HG03103 (cell line): ENCODE results near the gene FAM219B.
A peak's percentile ranks its signal among the peaks of the same experiment; 100 is the strongest.

Experiments used
- ATAC-seq: cut with Tn5 transposase; IDR thresholded peaks from one replicate; pipeline ENCODE4 v1.9.1; 2021; ENCODE audit warnings: low read depth; ENCODE audit not compliant: unreplicated experiment

The FAM219B gene

DNA sequence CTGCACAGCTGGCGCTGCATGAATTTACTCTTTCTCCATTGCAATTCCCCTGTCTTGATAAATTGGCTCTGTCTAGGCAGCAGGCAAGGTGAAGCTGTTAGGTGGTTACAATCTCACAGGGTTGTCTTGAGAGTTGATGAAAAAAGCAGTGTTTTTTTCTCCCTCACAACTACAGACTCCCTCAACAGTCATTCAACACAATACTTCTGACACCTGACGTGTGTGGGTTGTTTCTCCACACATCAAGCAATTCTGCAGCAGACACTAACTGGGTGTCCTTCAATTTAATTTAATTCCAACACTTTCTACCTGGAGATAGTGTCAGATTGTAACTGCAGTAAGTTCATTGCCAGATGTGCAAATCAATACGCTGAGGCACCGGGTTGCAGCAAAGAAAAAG lies 28.4 kb downstream of the FAM219B start:
- no peak for ATAC-seq

DNA sequence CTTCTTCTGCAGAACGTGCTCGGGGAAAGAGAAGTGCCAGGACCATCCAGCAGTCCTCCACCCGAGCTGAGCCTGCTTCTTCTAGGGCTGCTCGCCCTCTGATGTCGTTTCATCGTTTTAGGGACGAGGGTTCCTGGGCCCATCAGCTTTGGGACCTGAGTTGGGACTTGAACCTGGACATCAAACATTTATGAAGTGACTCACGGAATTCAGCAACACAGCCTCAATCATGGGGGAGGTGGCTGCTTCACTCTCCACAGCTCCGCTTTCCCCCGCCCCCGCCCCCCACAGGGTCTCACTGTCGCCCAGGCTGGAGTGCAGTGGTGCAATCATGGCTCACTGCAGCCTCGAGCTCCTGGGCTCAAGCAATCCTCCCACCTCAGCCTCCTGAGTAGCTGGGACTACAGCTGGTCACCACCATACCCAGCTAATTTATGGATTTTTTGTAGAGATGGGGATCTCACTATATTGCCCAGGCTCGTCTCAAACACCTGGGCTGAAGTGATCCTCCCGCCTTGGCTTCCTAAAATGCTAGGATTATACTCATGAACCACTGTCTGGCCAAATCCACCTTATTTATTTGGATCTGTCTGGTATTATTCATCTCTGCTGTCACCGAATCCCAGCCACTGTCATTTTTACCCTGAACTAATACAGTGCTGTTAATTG lies 32.8 kb downstream of the FAM219B start:
- no peak for ATAC-seq

DNA sequence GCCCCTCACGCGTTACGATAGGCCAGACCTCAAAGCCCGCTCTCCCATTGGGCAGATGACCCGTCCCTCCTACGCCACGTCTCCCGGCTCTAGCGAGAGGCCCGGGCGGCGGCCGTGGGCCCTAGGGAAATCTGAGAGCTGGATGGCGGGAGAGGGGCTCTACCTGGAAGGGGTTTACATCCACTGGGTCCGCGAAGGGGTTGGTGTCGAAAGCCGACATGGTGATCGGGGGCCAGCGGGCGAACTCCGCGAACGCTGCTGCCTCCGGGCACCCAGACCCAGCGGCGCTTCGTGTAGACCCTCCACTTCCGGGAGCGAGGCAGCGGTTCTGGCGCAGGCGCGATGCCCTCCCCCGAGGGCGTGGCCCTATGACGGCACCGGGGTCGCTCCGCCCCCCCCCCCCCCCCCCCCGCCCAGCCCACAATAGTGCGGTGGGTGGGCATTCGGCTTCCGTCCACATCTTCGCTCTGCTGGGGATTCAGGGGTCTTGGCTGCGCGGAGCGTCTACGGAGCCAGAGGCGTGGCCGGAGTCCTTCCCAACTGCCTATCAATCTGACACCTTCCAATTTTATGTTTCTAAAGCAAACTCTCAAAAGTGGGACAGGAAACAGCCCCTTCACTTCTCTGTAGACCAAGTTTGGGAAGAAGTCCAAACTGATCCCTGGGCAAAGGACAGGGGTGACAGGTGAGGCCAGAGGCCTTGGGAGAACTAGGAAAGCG lies 33.5 kb downstream of the FAM219B start, which contains the start of gene SCAMP2:
TSS of gene SCAMP2 (minus strand) at position 330 of the 720 bp plus-strand sequence. CDS start at position 220, 110 bp downstream.
- ATAC-seq, result peak; percentile 63

DNA sequence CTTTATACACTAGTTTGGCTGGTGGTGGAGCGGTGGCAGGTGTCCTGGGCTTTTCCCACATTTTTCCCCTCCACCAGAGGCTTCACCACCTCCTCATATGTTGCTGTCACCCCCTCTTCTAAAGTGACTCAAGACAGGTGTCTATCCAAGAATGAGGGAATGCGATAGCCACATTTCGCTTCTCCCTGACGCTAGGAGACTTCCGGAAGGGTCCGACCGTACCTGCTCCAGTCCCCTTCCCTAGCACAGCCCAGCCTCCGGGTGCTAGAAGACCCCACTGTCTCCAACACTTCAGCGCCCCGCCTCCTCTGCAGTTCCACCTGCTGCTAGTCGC lies 34.0 kb downstream of the FAM219B start:
- ATAC-seq, result no peak

DNA sequence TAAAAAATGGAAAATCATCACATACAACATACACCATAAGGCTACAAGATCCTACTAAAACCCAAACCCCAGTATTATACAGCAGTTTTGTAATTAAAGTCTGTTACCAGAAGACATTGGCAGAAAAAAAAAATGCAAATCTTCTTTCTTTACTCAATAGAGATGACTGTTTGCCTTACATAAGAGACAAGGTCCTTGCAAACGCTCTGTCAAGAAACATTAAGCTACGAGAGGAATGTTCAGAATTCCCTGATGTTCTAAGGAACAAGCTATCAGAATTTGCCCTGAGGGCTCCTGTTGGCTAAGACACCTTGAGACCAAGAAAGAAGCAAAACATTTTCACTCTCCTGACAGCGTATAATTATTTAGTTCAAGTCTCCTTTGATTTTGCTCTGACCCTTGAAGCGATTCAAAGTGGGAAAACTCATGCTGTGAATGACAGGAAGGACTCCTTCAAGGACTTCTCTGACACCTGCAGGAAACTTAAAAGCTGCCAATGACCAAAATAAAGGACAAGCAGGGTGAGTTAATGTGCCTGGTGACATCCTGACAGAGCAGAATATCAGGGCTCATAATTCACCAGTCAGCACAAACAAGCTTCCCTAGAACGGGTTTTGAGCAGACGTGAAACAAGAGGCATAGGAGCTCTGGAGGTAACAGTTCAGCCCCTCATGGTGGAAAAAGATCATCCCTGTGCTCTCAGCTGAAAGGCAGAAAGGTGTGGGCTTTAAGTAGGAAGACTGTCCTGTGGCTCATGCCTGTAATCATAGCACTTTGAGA lies 36.0 kb downstream of the FAM219B start:
- ATAC-seq, result no peak

DNA sequence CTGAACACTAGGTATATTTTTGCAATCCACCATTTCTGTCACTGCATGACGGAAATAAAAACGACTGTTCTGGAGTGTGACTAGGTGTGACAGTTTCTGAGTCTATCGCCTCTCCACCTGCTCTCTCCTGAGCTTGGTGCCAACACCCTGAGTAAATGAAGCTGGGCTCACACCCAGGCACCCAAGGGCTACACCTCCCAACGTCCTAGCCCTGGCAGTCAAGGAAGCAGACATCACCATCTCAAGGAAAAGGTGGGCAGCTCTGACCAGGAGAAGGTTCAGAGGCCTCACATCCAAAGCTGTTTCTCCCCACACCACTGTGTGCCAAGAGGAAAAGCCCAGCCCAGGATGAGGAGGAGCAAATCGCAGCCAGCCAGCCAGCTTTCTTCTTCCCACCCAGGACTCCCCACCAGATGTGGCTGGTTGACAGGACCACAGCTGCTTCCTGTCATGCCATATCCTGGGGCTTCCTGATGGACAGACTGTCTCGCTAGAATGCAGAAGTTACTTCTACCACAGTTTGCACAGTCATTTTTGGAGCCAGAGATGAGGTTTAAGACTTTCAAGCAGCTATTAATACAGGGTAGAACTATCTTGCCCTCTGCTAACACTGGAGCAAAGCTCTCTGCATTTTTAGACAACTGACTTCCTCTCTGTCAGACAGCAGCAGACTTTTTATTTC lies 36.8 kb downstream of the FAM219B start:
- peak; percentile 41 for ATAC-seq

DNA sequence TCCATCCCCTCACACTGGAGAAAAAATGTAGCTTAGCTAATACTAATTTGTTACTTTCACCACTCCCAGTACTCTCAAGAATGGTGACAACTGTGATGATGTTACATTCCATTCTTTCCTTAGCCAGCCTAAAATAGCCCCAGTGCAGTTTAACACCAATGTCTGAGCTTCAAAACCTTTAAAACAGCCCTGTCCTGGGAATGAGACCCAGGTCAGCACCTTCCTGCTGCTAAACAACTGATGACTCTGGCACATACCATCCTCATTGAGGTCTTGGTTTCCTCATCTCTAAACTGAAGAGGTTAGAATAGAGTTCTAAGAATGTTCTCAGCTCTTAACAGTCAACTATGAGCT lies 37.3 kb downstream of the FAM219B start:
- no peak for ATAC-seq

DNA sequence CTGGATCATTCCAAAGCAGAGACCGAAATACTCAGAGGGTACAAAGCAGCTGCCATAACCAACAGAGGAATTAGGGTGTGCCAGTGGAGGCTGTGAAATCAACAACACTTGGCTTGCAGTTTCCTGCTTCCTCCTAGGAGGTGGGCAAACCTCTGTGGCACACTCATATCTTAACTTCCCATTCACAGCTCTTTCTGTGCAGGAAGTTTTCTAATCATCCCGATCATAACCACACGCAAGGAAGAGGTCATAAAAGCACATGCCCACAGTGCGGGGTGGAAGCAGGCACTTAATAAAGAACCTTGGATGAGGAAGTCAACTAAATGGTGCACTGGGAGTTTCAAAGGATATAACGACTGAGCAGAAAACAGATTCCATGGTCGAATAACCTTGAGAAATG lies 38.6 kb downstream of the FAM219B start:
- no peak for ATAC-seq

DNA sequence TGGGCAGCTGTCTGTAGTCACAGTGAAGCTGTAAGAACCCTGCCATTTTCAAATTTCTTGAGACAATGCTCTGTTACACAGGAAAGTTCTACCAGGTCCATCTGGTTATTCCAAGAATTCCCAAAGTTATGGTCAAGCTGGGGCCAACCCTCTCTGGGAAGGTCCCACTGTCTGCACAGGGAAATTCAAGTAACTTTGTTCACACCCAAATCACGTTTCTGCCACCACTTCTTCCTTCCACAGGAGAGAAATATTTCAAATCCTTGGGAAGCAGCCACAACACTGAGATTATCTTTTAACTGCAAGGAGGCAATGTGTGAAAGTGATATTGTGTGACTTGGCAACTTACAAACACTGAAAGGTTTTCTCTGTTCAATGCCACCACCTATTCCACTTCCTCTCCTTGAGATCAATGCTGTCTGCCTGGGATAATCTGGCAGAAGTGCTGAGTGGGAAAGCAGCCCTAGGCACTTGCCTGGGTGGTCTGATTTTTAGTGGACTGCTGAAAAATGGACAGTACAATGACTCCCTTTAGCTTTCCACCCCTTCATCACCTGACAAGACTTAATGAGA lies 39.1 kb downstream of the FAM219B start:
- ATAC-seq, result no peak

DNA sequence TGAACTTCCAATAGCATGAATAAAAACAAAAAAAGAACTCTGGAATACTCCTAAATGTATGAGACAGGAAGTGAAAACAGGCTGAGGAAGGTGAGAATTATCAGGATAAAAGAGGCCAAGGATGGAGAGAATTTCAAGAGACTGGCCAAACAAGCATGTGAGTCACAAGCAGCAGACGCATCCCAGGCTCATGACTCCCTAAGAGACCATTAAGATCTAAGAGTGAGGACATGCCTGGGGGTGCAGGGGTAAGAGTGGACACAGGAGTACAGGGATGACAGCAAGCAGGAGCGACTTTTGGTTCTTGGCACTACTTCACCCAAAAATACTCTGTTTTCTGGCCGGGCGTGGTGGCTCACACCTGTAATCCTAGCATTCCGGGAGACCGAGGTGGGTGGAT lies 40.6 kb downstream of the FAM219B start:
- no peak for ATAC-seq

DNA sequence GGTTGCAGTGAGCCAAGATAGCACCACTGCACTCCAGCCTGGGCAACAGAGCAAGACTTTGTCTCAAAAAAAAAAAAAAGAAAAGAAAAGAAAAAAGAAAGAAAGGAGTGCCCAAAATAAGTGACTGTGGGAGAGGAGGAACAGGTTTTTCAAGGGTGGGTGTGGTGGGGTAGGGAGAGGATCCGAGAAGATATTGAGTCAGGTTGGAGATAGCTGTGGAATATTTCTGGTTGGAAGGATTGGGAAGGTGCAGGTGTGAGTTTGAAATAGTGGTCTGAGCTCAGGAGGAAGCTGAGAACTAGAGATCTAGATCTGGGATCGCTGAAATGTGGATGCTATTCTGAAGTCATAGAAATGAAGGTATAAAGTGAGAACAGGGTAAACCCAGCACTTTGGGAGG lies 41.3 kb downstream of the FAM219B start:
- ATAC-seq, result no peak

DNA sequence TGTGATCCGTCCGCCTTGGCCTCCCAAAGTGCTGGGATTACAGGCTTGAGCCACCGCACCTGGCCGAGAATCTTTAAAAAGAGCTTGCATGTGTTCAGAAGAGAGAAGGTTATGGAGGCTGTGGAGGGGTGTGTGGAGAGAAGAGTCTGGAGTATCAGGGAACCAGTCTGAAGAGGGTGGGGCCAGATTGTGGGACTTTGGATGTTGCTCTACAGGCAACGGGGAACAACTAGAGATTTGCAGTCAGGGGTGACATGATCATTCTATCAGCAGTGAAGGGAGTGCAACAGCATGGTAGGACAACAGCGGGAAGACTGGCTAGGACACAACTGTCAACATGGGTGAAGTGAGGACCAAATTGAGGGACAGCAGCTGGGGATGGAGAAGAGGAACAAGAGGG lies 42.4 kb downstream of the FAM219B start:
- no peak for ATAC-seq

DNA sequence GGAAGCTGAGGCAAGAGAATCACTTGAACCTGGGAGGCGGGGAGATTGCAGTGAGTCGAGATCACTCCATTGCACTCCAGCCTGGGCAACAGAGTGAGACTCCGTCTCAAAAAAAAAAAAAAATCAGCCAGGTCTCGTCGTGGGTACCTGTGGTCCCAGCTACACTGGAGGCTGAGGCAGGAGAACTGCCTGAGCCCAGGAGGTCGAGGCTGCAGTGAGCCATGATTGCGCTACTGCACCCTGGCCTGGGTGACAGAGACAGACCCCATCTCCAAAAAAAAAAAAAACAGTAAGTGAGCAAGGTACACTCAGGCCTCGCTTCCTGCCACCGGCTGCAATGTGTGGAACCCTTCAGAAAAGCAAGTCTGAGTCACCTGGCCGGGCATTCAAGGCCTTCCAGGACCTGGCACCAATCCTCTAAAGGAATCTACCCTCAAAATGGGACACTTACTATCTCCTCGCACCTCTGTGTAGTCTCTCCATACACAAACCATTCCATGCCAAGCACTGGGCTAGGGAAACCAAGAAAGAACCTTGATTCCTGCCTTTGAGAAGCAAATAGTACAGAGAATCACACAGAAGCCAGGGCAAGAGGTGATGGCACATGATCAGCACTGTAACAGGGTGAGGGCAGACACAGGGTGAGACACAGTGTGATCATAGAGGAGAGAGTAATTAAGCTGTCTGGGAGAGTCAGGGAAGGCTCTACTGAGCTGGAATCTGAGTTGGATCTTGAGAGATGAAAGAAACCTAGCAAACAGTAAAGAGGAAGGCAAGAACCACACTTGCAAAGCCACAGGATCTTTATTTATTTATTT lies 43.2 kb downstream of the FAM219B start:
- ATAC-seq, result no peak

DNA sequence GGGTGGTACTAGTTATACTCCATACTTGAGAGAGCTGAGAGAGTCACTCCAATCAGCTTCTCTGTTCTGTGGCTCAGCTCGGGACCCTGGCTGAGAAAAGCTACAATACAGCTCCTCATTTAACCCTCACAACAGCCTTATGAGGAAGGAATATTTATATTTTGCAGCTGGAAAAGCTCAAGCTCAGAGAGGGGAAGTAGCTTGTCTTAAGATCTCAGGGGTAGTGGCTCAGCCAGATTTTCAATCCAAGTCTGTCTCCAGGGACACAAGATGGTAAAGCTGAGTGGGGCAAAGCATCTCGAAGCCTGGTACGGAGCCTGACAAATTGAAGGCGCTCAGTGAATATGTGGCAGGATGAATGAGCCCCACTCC lies 48.3 kb downstream of the FAM219B start:
- no peak for ATAC-seq

DNA sequence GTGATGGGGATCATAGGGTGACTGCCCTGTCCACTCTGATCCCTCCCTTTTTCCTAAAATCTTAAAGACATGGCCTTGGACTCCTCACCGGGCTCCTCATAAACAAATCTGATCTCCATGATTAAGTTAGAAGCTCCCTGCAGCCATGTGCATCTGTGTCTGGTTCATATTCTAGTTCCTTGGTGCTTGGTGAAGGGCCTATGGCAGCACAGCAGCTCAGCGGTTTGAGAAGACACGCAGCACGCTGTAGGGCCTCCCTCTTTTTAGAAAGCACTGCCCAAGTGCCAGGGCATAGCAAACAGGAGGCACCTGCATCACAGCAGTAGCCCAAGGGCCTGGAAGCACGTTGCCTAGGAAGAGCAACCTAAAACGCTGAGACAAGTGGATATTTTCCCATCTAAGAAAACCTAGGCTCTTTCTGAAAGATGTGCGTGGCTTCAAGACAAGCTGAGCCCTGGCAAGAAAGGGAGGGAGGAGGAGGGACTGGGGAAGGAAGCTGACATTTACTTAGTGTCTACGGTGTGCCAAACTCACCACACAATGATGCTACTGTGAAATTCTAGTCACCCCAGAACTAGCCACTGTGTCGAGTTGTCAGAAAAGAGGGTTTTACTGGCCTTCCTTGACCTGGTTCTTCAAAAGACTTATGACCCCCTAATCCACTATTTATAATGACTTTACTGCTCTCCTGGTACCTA lies 48.8 kb downstream of the FAM219B start:
- ATAC-seq, result no peak

DNA sequence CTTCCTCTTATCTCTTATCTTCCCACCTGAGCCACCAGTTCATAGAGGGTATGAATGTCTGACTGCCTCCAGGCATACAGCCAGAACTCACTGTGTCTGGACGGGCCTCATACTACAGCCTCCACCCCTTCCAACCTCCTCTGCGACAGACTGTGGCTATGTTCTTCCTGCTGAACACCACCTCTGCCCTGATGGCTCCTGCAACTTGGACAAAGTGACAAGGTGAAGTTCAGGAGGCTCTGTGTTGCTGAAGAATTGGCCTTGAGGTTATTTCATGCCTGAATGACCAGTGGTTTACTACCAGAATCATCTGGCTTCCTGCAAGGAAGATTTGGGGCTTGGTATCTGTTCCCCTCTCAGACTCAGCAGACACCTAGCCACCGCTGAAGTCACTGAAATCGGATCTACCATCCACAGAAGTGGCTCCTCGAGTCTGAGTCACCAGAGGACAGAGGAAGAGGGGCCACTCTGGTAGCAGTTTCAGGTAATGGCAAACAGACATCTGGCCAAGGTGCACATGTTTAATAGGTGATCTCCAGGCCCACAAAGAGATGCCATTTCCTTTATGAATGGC lies 49.5 kb downstream of the FAM219B start:
- peak; percentile 58 for ATAC-seq

DNA sequence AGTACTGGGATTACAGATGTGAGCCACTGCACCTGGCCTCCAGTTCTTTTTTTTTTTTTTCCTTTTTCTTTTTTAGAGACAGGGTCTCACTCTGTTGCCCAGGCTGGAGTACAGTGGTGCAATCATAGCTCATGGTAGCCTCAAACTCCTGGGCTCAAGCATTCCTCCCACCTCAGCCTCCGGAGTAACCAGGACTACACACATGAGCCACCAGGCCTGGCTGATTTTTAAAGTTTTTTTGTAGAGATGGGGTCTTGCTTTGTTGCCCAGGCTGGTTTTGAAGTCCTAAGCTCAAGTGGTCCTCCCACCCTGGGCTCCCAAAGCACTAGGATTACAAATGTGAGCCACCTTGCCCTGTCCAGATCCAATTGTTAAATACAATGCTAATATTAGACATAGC lies 50.1 kb downstream of the FAM219B start:
- no peak for ATAC-seq

DNA sequence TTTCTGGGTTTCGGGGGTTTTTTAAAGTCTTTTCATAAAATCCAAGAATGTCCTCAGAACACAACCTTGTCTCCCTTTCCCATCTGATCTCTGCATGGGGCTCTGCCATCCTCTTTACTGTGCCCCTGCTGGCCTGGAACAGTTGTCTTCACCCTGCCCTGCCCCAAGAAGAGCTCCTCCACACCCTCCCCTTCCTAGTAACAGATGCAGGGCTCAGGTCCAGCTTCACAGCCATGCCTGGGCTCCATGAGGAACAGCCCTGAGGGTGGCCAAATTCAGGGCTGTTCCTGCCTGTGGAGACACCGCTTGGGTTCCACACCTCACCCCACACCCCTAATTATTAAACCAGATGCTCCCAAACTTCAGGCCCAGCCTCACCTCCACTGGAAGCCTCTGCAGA lies 50.8 kb downstream of the FAM219B start:
- ATAC-seq, result no peak

DNA sequence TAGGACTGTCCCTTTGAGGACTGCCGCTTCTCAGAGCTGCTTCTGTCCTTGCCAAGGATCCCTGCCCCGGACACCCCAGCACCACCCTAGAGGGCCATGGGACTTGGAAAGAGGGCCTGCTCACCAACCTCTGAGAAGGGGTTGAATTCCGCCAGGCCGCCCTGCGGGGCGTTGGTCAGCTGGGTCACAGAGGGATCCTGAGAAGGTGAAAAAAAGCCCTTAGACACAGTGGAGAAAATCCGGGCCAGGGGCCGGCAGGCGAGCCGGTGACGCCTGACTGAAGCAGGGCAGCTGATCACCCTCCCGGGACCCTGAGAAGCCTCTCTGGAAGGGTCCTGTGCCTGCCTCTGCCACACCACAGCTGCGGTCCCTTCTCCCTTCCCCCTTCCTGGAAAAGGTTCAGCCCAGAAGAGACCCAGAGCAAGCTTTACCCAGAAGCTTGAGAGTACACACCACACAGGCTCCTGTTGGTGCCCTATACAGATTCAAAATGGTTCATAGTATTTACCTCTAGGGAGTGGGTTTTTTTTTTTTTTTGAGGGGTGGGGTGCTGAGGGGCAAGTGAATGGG lies 52.1 kb downstream of the FAM219B start:
- no peak for ATAC-seq
